GM21786 (cell line): Measurements from ENCODE around the gene ACTN4.

Experiments used
- ATAC-seq: cut with Tn5 transposase; IDR thresholded peaks from one replicate; pipeline ENCODE4 v1.9.1; 2021; ENCODE audit not compliant: unreplicated experiment

ACTN4 gene

GRCh38 chr19:38693380-38694223, 46.2 kb downstream of the ACTN4 start:
- ATAC-seq, result no peak

GRCh38 chr19:38695317-38695683, 47.9 kb downstream of the ACTN4 start:
- ATAC-seq, result no peak

GRCh38 chr19:38695832-38696728, 48.6 kb downstream of the ACTN4 start:
- no peak for ATAC-seq

GRCh38 chr19:38696729-38697055, 49.2 kb downstream of the ACTN4 start:
- no peak for ATAC-seq

GRCh38 chr19:38697197-38697596, 49.7 kb downstream of the ACTN4 start:
- no peak for ATAC-seq

- no peak for ATAC-seq
Measured at GRCh38 chr19:38697641-38698071, 50.2 kb downstream of the ACTN4 start.

GRCh38 chr19:38698225-38699026, 51.0 kb downstream of the ACTN4 start:
- ATAC-seq, result no peak

GRCh38 chr19:38699027-38699346, 51.5 kb downstream of the ACTN4 start:
- ATAC-seq, result no peak

GRCh38 chr19:38699647-38700349, 52.3 kb downstream of the ACTN4 start:
- ATAC-seq, result no peak

GRCh38 chr19:38700350-38700901, 53.0 kb downstream of the ACTN4 start:
- ATAC-seq, result no peak

GRCh38 chr19:38700902-38701454, 53.5 kb downstream of the ACTN4 start:
- no peak for ATAC-seq

GRCh38 chr19:38701455-38702063, 54.1 kb downstream of the ACTN4 start:
- no peak for ATAC-seq

GRCh38 chr19:38702278-38702677, 54.8 kb downstream of the ACTN4 start:
- ATAC-seq, result no peak

GRCh38 chr19:38703509-38703908, 56.1 kb downstream of the ACTN4 start:
- ATAC-seq, result no peak

GRCh38 chr19:38704488-38705026, 57.1 kb downstream of the ACTN4 start:
- ATAC-seq, result no peak

- ATAC-seq, result no peak
Measured at GRCh38 chr19:38705197-38706019, 58.0 kb downstream of the ACTN4 start.

- ATAC-seq, result no peak
Measured at GRCh38 chr19:38706792-38707511, 59.5 kb downstream of the ACTN4 start.

GRCh38 chr19:38707512-38708114, 60.2 kb downstream of the ACTN4 start:
- no peak for ATAC-seq
